ENCODE results near the gene TECTA.

Gene TECTA

GRCh38 chr11:121132211-121132976 is 31.4 kb downstream of the TECTA start:
- no peak for TF ChIP-seq CTCF (IDR thresholded peaks at IDR 0.05; ENCODE audit: low read depth, low read length, missing control alignments)
- DNase-seq (ENCODE audit: extremely low read depth, low read depth): no peak

GRCh38 chr11:121134741-121135312 is 33.8 kb downstream of the TECTA start:
- no peak for TF ChIP-seq CTCF (IDR thresholded peaks at IDR 0.05; ENCODE audit: low read depth, low read length, missing control alignments)

More at GRCh38 chr11:121132211-121132976, 31.4 kb downstream of the TECTA start:
- no peak overlapping the region for H3K4me3 ChIP-seq (replicated peaks; ENCODE audit: low read depth, low read length)

DNA sequence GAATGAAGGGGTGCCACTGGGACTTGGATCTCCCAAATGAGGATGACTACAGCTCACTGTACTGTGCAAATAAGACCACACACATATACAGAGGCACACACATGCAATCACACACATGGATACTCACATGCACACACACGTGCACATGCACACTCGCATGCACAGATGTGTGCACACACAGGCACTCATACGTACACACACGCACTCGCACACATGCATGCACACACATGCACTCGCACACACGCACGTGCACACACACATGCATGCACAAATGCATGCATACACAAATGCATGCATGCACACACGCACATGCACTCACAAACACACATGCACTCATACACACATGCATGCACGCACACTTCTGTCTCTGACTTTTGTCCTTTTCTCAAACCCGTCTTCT is 36.0 kb downstream of the TECTA start:
- no peak overlapping the region for H3K4me3 ChIP-seq (replicated peaks; ENCODE audit: low read depth, low read length)
- no peak for DNase-seq (ENCODE audit: extremely low read depth, low read depth)
- TF ChIP-seq CTCF (IDR thresholded peaks at IDR 0.05; ENCODE audit: low read depth, low read length, missing control alignments): no peak

More at GRCh38 chr11:121134741-121135312, 33.8 kb downstream of the TECTA start:
- no peak overlapping the region for H3K4me3 ChIP-seq (replicated peaks; ENCODE audit: low read depth, low read length)
- DNase-seq (ENCODE audit: extremely low read depth, low read depth): no peak

- H3K4me3 ChIP-seq (replicated peaks; ENCODE audit: low read depth, low read length): no peak overlapping the region
- no peak for DNase-seq (ENCODE audit: extremely low read depth, low read depth)
- TF ChIP-seq CTCF (IDR thresholded peaks at IDR 0.05; ENCODE audit: low read depth, low read length, missing control alignments): no peak
Observed at GRCh38 chr11:121138259-121138658, 37.2 kb downstream of the TECTA start.

GRCh38 chr11:121140369-121140768 is 39.3 kb downstream of the TECTA start:
- H3K4me3 ChIP-seq (replicated peaks; ENCODE audit: low read depth, low read length): no peak overlapping the region
- no peak for DNase-seq (ENCODE audit: extremely low read depth, low read depth)
- TF ChIP-seq CTCF (IDR thresholded peaks at IDR 0.05; ENCODE audit: low read depth, low read length, missing control alignments): no peak

DNA sequence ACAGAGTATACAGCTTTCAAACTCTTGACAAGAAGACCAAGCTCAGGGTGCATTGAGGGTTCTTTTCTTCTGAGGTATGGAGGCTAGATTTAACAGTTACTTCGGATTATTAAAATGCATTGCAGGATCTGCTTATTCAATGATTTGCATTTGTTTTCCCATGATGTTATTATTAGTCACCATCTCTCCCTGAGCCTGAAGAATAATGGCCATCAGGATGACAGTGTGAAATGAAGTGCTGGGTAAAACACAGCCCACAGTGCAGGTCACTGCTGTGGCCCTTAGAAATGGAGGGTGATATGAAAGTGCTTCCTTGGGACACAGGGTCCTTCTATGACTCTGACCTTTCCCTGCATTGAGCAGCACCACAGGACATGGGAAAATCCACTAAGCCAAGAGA is 40.0 kb downstream of the TECTA start:
- no peak for TF ChIP-seq CTCF (IDR thresholded peaks at IDR 0.05; ENCODE audit: low read depth, low read length, missing control alignments)
- no peak overlapping the region for H3K4me3 ChIP-seq (replicated peaks; ENCODE audit: low read depth, low read length)
- no peak for DNase-seq (ENCODE audit: extremely low read depth, low read depth)

All from HFF-Myc (cell line).